Urinary bladder (tissue), 4 donors: ENCODE results near the gene CMIP. TPM values are rescaled to one million over a fixed set of nuclear protein-coding genes. Genes with fewer than 3 reads are reported as not detected.

Experiments
- DNase-seq: peaks from one replicate; pipeline ENCODE4 v3.0.0-alpha.2; 2015; ENCODE audit errors: extremely low spot score
- H3K27ac ChIP-seq: one replicate; pipeline ENCODE4 v1.5.1; 2013; ENCODE audit warnings: low read depth, mild to moderate bottlenecking, moderate library complexity
- H3K36me3 ChIP-seq: one replicate; pipeline ENCODE4 v1.6.1; 2013; ENCODE audit warnings: mild to moderate bottlenecking, moderate library complexity; ENCODE audit not compliant: insufficient read depth
- H3K4me1 ChIP-seq: one replicate; pipeline ENCODE4 v1.6.1; 2013; ENCODE audit warnings: mild to moderate bottlenecking, moderate library complexity; ENCODE audit not compliant: insufficient read depth
- H3K4me3 ChIP-seq: one replicate; pipeline ENCODE4 v1.5.1; 2013; ENCODE audit warnings: low read depth, low read length
- WGBS: extraction: QIAGEN DNeasy Blood & Tissue Kit; methylation state at CpG from one replicate; pipeline ENCODE4 v1.1.7; 2013; 5-methylcytosine and 5-hydroxymethylcytosine counted together
- polyA plus RNA-seq: library from polyadenylated mRNA; stranded (reverse); fragments of 200-250 nt; gene quantifications from one replicate; pipeline ENCODE4 v1.2.3, GENCODE V29; 2013
- total RNA-seq: library from RNA; depleted of rRNA; stranded (reverse); fragments of >200 nt; gene quantifications from one replicate; pipeline ENCODE4 v1.2.3, GENCODE V29; 2014
- donor health status: healthy with polysubstance abuse.
- donor health status: healthy.

The CMIP gene
- total and polyA plus RNA-seq, 2 donors = 21.7 to 29.4 TPM

DNA sequence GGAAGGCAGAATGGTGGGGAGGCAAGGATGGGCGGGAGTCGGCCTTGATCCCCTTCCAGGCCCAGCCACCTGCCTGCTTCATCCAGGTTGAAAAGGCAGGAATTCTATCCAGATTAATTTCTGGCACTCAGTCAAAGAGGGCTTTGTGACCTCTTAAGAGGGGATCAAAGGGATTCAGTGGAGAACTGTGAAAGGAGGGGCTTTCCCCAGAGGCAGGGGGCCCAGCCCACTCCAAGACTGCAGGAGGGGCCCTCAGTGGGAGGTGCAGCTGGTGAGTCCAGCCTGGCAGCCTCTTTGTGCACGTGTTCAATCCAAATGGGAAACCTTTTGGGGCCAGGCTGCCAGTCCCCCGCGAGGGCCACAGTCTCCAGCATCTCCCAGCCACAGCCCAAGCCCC, 186.0 kb downstream of the CMIP start:
- no peak overlapping the region for H3K4me3 ChIP-seq
- no peak overlapping the region for H3K27ac ChIP-seq
- H3K4me1 ChIP-seq = no peaks in the 10 kb centered on the region
- H3K36me3 ChIP-seq = no peaks in the 10 kb centered on the region
- WGBS = 83% methylated on average over 5 of the region's 5 CpGs
- DNase-seq = no peak

DNA sequence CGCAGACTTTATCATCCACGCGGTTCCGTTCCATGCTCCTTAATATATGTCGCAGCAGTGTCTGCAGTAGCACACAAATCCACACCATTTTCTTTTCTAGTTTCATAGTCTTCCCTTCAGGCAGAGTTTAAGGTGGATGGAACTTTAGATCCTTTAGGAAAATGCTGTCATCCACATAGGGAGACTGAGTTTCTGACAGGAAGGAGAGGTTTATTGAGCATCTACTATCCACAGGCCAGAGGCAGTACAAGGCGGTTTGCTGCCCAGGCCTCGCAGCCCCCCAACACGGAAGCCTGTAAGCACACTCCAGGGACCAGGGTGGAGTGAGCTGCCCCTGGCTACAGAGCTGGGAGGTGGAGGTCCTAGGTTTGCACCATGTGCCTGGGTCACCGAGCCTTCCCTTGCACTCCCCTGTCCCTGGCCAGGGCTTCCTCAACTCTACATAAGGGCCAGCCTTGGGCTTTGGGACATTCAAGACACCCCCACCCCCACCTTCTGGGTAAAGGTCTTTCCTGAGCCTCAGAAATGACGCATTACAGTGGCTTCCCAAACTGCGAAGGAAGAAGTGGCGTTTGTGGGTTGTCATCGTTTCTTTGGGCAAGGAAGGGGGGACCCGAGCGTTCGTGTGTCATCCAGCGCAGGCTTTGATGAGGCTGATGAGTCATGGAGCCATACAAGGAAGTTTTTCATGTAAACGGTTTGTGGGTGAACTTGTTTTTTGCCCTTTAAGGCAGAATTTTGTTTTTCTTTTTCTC, 188.0 kb downstream of the CMIP start:
- Histone ChIP-seq H3K36me3 (no peaks in the 10 kb centered on the region), H3K27ac (no peak overlapping the region), H3K4me3 (no peak overlapping the region), H3K4me1 (no peaks in the 10 kb centered on the region)
- 82% methylated on average over 18 of the region's 18 CpGs for WGBS
- peak; percentile 67 for DNase-seq

DNA sequence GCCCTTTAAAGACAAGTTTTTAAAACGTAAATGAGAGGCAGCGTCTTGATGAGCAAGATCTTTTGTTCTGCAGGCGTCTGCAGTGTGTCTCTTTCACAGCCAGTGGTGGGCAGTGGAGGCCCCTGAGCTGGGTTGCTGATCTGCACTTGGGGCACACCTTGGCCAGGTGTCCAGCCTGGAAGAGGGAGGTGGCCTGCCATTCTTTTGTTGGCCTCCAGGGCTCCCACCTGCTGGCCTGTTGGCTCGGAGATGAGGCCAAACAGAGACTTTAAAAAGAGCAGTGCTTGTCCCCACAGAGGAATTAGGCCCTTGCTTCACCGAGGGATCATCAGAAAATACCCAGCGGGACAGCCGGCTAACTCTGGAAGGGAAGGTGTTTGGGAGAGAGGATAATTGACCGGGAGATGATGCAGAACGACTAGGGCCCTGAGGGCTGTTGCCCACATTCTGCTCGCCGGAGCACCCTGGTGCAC, 188.6 kb downstream of the CMIP start:
- Histone ChIP-seq H3K4me1 (no peaks in the 10 kb centered on the region), H3K27ac (peak overlapping the region; percentile 46), H3K36me3 (no peaks in the 10 kb centered on the region), H3K4me3 (no peak overlapping the region)
- no peak for DNase-seq
- 79% methylated on average over 11 of the region's 11 CpGs for whole genome bisulfite sequencing

DNA sequence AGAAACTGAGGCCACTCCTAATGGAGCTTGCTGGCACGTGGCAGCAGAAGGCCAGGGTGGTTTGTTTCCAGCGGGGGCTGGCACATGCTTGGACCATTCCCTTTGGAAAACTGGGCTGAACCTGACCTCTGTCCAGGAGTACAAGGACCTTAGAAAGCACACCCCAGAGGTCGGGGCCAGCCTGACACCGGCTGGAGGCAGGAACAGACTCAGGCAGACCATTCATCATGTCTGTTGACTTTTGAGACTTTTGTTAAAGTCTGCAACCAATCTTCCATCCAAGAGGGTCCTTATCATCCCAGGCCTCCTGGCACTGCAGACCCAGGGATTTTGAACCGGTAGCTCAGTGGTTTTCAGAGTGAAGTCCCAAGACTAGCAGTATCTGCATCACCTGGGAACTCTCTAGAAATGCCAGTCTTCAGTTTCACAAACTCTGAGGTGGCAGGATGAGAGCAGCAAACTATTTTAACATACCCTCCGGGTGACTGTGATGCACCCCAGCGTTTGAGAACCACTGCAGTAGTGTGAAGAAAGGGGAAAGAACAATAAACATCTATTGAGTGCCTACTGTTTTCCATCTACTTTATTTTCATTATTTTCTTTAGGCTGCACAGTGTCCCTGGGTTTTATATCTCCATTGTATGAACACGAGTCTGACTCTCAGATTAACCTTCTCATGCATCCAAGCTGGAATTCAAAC, 189.2 kb downstream of the CMIP start:
- Histone ChIP-seq H3K4me3 (no peak overlapping the region), H3K27ac (no peak overlapping the region), H3K4me1 (peaks cover 1% of the 10 kb centered on the region), H3K36me3 (no peaks in the 10 kb centered on the region)
- DNase-seq = no peak
- 79% methylated on average over 8 of the region's 8 CpGs for WGBS

DNA sequence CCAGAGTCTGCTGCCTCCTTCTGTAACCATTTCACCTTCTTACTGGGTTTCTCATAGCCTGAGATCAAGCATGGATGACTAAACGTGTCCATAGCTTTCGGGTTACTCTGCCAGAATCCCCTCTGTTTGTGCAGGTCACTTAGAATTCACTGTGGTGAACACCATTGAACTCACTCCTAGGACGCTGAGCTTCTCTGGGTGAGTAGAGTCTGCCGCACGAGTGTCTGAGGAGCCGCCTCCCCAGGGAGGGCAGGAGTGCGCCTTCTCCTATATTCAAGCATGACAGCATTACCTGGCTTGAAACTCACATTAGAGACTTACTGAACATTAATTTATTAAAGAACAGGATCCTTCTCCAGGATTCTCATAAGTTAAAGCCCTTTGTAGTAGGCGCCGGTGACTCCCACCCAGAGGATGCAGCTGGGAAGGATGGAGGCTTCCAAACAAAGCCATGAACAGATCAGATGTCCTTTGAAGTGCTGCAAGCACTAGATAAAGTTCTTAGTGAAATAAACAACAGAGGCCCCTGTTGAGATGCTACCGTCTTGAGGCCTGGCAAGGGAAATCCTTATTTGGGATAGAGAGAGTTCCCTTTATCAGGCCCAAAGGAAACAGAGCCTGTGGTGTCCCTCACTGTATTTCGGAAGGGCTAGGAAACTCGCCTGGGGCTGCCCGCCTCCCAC, 189.9 kb downstream of the CMIP start:
- DNase-seq = no peak
- no peak overlapping the region for H3K4me3 ChIP-seq
- H3K27ac ChIP-seq = no peak overlapping the region
- no peaks in the 10 kb centered on the region for H3K36me3 ChIP-seq
- WGBS = 62% methylated on average over 13 of the region's 13 CpGs
- H3K4me1 ChIP-seq = peaks cover 1% of the 10 kb centered on the region

DNA sequence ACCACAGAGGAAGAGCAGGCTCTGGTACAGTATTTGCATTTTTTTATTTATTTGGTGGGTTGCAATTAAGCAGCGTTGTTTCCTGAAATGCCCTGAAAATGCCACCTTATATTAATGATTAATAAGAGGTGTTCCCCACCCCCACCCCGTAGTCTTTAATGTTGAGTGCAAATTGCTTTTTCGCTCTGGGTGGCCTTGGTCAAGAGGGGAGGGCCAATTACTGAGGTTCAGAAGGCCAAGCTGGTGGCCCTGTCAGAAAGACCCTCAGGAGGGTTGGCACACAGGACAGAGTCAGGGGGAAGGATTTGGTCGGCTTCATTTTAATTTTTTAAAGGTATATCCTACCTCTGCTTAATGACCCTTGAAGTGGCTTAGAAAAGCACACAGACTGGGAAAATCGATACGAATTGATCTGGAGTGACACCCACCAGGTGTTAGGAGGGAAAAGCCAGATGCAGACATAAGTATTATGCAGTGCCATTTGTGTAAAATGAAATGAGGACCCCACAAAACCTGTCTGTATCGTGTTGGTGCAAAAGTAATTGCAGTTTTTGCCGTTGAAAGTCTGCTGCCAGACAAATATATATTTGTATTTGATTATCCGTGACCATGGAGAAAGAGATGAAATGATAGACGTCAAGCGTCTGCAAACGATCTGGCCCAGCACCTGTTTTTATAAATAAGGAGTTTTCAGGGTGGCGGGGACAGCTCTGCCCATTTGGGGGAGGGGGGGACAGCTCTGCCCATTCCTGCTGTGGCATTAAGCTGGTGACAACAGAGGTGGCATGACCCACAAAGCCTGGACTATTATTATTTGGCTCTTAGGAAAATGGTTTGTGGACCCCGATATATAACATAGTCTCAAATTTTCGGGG, 190.7 kb downstream of the CMIP start:
- no peaks in the 10 kb centered on the region for H3K36me3 ChIP-seq
- peaks cover 1% of the 10 kb centered on the region for H3K4me1 ChIP-seq
- no peak overlapping the region for H3K27ac ChIP-seq
- DNase-seq = no peak
- H3K4me3 ChIP-seq = no peak overlapping the region
- WGBS = 83% methylated on average over 15 of the region's 15 CpGs

DNA sequence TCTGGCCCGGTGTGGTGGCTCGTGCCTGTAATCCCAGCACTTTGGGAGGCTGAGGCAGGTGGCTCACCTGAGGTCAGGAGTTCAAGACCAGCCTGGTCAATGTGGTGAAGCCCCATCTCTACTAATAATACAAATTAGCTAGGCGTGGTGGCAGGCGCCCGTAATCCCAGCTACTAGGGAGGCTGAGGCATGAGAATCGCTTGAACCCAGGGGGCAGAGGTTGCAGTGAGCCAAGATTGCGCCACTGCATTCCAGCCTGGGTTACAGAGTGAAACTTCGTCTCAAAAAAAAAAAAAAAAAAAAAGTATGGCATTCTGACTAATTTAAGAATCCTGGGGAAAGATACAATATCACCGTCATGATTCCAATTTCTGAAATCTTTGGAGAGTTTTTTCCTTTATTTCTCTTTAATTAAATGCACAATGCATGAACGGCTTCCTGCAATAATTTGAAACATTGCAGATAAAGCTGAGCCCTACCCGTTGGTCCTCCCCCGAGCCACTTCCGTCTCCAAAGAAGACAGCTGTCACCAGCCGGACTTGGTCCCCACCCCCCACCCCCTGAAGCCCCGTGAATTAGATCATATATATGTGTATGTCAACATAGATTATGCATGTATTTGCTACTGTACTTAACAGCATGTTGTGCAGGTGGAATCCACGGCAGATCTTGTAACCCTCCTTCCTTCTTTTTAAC, 191.8 kb downstream of the CMIP start:
- H3K27ac ChIP-seq = no peak overlapping the region
- H3K4me1 ChIP-seq = peaks cover 1% of the 10 kb centered on the region
- H3K36me3 ChIP-seq = no peaks in the 10 kb centered on the region
- H3K4me3 ChIP-seq = no peak overlapping the region
- WGBS = 75% methylated on average over 16 of the region's 16 CpGs
- DNase-seq = no peak

DNA sequence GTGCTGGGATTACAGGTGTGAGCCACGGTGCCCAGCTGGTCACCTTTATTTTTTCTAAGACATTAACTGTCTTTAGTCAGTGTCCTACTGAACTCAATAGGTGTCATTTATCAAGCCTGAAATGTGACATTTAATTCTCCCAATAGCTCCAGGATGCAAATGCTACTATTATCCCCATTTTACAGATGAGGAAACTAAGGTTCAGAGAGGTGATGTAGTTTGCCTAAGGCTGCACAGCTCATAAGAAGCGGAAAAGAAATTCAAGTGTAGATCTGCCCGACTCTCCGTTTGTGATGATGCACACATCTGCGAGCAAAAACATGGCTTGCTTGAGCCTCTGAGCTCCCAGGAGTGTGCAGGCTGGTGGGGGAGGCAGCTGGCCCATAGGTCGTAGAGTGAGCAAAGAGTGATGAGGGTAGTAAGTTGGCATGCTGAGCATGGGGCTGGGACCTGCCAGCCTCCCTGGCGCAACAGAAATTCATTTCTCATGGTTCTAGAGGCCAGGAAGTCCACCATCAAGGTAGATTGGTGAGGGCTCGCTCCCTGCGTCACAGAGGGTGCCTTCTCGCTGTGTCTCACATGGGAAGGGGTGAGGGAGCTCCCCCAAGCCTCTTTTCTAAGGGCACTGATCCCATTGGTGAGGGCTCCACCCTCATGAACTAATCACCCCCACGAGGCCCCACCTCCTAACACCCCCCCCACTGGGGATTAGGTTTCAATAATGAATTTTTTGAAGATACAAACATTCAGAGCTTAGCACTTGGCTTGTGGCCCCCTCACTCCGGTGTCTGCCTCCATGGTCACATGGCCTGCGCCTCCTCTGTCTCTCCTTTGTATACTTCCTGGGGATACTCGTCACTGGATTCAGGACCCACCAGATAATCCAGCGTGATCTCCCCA, 193.0 kb downstream of the CMIP start:
- Histone ChIP-seq H3K4me1 (peaks cover 1% of the 10 kb centered on the region), H3K36me3 (no peaks in the 10 kb centered on the region), H3K4me3 (no peak overlapping the region), H3K27ac (no peak overlapping the region)
- WGBS = 94% methylated on average over 15 of the region's 15 CpGs
- DNase-seq = no peak

DNA sequence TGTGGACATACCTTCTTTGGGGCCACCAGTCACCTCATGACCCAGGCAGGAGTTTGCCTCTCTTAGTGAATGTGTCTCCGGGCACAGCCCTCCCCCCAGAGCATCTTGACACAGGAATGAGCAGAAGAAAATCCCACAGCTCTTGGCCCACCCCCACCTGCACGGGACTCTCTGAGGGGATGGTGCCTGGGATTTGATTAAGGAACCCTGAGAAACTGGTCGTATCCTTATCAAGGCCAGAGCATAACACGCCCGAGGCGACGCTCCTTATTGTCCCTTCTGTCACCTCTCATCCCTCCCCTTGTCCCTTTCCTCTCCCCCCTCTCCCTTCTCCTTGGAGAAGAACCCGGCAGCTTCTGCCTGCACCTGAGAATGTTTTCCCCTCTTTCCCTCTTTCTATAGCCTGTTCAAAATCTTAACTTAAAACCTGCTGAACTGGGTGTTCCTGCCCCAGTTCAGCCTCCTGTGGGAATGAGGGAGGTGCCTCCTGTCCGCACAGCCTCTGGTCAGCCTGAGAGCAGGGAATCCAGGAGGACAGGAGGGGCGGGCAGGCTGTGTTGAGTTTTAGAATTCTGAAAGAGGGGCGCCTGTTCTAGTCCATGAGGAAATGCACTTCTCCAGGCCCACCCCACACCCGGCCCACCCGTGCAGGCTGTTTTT, 193.8 kb downstream of the CMIP start:
- Histone ChIP-seq H3K27ac (no peak overlapping the region), H3K4me1 (peaks cover 1% of the 10 kb centered on the region), H3K36me3 (no peaks in the 10 kb centered on the region), H3K4me3 (no peak overlapping the region)
- 87% methylated on average over 13 of the region's 13 CpGs for WGBS
- DNase-seq = no peak

DNA sequence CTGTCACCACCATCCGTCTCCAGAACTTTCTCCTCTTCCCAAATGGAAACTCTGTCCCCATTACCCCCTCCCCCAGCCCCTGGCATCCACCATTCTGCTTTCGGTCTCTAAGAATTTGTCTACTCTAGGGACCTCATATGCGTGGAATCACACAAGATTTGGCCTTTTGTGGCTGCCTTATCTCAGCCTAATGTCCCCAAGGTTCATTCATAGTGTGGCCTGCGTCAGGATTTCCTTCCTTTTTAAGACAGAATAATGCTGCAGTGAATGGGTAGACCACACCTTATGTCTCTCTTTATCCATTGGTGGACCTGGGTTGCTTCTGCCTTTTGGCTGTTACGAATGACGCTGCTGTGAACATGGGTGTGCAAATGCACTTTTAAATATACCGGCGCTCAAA, 194.7 kb downstream of the CMIP start:
- WGBS = 90% methylated on average over 8 of the region's 8 CpGs
- no peak overlapping the region for H3K27ac ChIP-seq

DNA sequence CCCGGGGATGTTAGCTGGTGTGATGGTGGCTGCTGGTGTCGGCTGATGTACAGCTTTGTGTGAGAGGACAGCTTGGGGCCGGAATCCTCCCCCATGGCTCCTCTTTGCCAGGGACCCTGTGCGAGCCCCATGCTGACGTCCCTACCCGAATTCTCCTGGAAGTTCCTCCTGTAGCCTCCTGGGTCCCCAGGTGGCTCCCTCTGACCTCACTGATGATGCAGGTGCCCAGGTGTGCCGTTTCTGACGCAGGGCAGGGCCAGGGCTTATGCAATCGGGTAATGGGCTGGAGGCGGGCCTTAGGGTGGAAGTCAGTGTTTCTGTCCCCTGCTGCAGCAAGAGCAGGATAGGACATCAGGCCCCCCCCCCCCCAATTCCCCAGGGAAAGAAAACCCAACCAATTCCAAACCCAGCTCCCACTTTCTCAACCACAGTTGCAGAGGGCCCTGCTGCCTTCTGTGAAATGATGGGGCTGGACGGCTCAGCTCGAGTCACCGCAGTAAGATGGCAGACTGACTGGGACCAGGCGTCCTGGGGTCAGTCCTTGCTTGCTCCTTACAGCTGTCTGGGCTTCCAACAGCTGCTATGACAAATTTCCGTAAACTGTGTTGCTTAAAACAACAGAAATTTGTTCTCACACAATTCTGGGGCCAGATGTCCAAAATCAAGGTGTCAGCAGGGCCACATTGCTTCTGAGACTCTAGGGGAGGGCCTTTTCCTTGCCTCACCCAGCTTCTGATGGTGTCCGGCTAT, 195.5 kb downstream of the CMIP start:
- no peak for DNase-seq
- WGBS = 87% methylated on average over 16 of the region's 16 CpGs
- Histone ChIP-seq H3K27ac (no peak overlapping the region), H3K36me3 (no peaks in the 10 kb centered on the region), H3K4me3 (no peak overlapping the region), H3K4me1 (peaks cover 1% of the 10 kb centered on the region)

More for the DNA sequence above, 194.7 kb downstream of the CMIP start:
- H3K4me3 ChIP-seq = no peak overlapping the region
- H3K36me3 ChIP-seq = no peaks in the 10 kb centered on the region
- DNase-seq = no peak
- H3K4me1 ChIP-seq = peaks cover 1% of the 10 kb centered on the region
